ENCODE results near the gene SLC12A3. TPM values are rescaled to one million over a fixed set of nuclear protein-coding genes. Genes with fewer than 3 reads are reported as not detected.

The SLC12A3 gene
- total and polyA plus RNA-seq, 2 donors (not counting 1 experiment from before 2014, with no cell fraction given) = not detected

- H3K9ac ChIP-seq (ENCODE audit: insufficient read depth, low read length) = no peak overlapping the region
- no peaks in the 10 kb centered on the region for H3K4me1 ChIP-seq (ENCODE audit: control insufficient read depth, extremely low read depth, insufficient read depth, low read length)
- peaks cover 4% of the 10 kb centered on the region for H3K27me3 ChIP-seq (ENCODE audit: control insufficient read depth, insufficient read depth, low read length)
- no peak overlapping the region for H2AFZ ChIP-seq (ENCODE audit: low read length)
- no peaks in the 10 kb centered on the region for H3K9me3 ChIP-seq (ENCODE audit: control insufficient read depth, insufficient read depth, low read depth, low read length)
- TF ChIP-seq CTCF (conservative IDR thresholded peaks at IDR 0.05 in 1 of 2, IDR thresholded peaks at IDR 0.05 in 1 of 2; ENCODE audit: low read depth in 1 of 2, low read length in 2 of 2) (no peak), EZH2 (IDR thresholded peaks at IDR 0.05; ENCODE audit: low read length, missing control alignments) (no peak)
- no peak for DNase-seq (ENCODE audit: low read depth in 2 of 2)
- no peaks in the 10 kb centered on the region for H4K20me1 ChIP-seq (ENCODE audit: control insufficient read depth, extremely low read depth, insufficient read depth, low read length)
- no peak overlapping the region for H3K4me2 ChIP-seq (ENCODE audit: extremely low read depth, insufficient read depth, low read length)
- H3K27ac ChIP-seq (ENCODE audit: insufficient read depth, low read length) = no peak overlapping the region
- H3K79me2 ChIP-seq (ENCODE audit: control insufficient read depth, insufficient read depth, low read length) = no peaks in the 10 kb centered on the region
- no peaks in the 10 kb centered on the region for H3K36me3 ChIP-seq (ENCODE audit: control insufficient read depth, insufficient read depth, low read length)
- no peak overlapping the region for H3K4me3 ChIP-seq (replicated peaks in 1 of 4; ENCODE audit: control extremely low read depth in 1 of 4, insufficient read depth in 1 of 4, low read depth in 3 of 4, low read length in 4 of 4)
Observed at GRCh38 chr16:56896244-56896643, 31.2 kb downstream of the SLC12A3 start.

GRCh38 chr16:56897026-56897799 lies 32.2 kb downstream of the SLC12A3 start:
- no peaks in the 10 kb centered on the region for H3K36me3 ChIP-seq (ENCODE audit: control insufficient read depth, insufficient read depth, low read length)
- no peak overlapping the region for H3K27ac ChIP-seq (ENCODE audit: insufficient read depth, low read length)
- H3K9ac ChIP-seq (ENCODE audit: insufficient read depth, low read length) = no peak overlapping the region
- TF ChIP-seq EZH2 (IDR thresholded peaks at IDR 0.05; ENCODE audit: low read length, missing control alignments) = no peak
- no peak for TF ChIP-seq CTCF (conservative IDR thresholded peaks at IDR 0.05 in 1 of 2, IDR thresholded peaks at IDR 0.05 in 1 of 2; ENCODE audit: low read depth in 1 of 2, low read length in 2 of 2)
- peaks cover 4% of the 10 kb centered on the region for H3K27me3 ChIP-seq (ENCODE audit: control insufficient read depth, insufficient read depth, low read length)
- no peak overlapping the region for H3K4me3 ChIP-seq (replicated peaks in 1 of 4; ENCODE audit: control extremely low read depth in 1 of 4, insufficient read depth in 1 of 4, low read depth in 3 of 4, low read length in 4 of 4)
- H3K4me1 ChIP-seq (ENCODE audit: control insufficient read depth, extremely low read depth, insufficient read depth, low read length) = no peaks in the 10 kb centered on the region
- no peaks in the 10 kb centered on the region for H3K79me2 ChIP-seq (ENCODE audit: control insufficient read depth, insufficient read depth, low read length)
- no peak overlapping the region for H2AFZ ChIP-seq (ENCODE audit: low read length)
- no peaks in the 10 kb centered on the region for H3K9me3 ChIP-seq (ENCODE audit: control insufficient read depth, insufficient read depth, low read depth, low read length)
- H4K20me1 ChIP-seq (ENCODE audit: control insufficient read depth, extremely low read depth, insufficient read depth, low read length) = no peaks in the 10 kb centered on the region
- H3K4me2 ChIP-seq (ENCODE audit: extremely low read depth, insufficient read depth, low read length) = no peak overlapping the region
- no peak for DNase-seq (ENCODE audit: low read depth in 2 of 2)

- no peak for DNase-seq (ENCODE audit: low read depth in 2 of 2)
- Histone ChIP-seq H3K79me2 (ENCODE audit: control insufficient read depth, insufficient read depth, low read length) (no peaks in the 10 kb centered on the region), H3K9me3 (ENCODE audit: control insufficient read depth, insufficient read depth, low read depth, low read length) (no peaks in the 10 kb centered on the region), H4K20me1 (ENCODE audit: control insufficient read depth, extremely low read depth, insufficient read depth, low read length) (no peaks in the 10 kb centered on the region), H3K27ac (ENCODE audit: insufficient read depth, low read length) (no peak overlapping the region), H3K4me2 (ENCODE audit: extremely low read depth, insufficient read depth, low read length) (no peak overlapping the region), H3K4me3 (replicated peaks in 1 of 4; ENCODE audit: control extremely low read depth in 1 of 4, insufficient read depth in 1 of 4, low read depth in 3 of 4, low read length in 4 of 4) (no peak overlapping the region), H3K4me1 (ENCODE audit: control insufficient read depth, extremely low read depth, insufficient read depth, low read length) (no peaks in the 10 kb centered on the region), H3K27me3 (ENCODE audit: control insufficient read depth, insufficient read depth, low read length) (peaks cover 4% of the 10 kb centered on the region), H2AFZ (ENCODE audit: low read length) (no peak overlapping the region), H3K36me3 (ENCODE audit: control insufficient read depth, insufficient read depth, low read length) (no peaks in the 10 kb centered on the region), H3K9ac (ENCODE audit: insufficient read depth, low read length) (no peak overlapping the region)
- TF ChIP-seq EZH2 (IDR thresholded peaks at IDR 0.05; ENCODE audit: low read length, missing control alignments) (no peak), CTCF (conservative IDR thresholded peaks at IDR 0.05 in 1 of 2, IDR thresholded peaks at IDR 0.05 in 1 of 2; ENCODE audit: low read depth in 1 of 2, low read length in 2 of 2) (no peak)
Observed at GRCh38 chr16:56898847-56899246, 33.8 kb downstream of the SLC12A3 start.

Measured in fibroblast of lung (primary cell).